ENCODE measurements around the gene NLGN1.
A peak's percentile ranks its signal among the peaks of the same experiment; 100 is the strongest.

Gene NLGN1

DNA sequence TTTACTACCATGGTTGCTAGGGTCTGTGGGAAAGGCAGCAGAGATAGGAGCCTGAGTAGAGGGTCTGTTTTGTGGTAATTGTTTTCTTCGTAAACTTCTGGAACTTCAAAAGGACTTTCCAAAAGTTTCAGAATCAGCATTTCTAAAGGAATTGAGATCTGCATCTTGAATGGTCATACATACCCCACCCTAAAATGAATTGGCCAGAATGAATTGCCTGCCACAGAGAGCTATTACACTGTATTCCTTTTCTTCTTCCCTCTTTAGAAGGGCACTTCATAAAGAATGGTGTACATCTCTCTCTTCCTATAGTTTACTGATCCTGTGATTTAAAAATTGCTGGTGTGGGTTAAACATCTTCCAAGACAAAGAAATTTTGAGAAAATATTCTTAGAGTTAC, 525.7 kb downstream of the NLGN1 start:
- no peak for DNase-seq

- no peak for DNase-seq
These were observed 532.7 kb downstream of the NLGN1 start for GRCh38 chr3:173930251-173930650.

GRCh38 chr3:173932624-173933023, 535.1 kb downstream of the NLGN1 start:
- peak; percentile 92 for DNase-seq

GRCh38 chr3:173933113-173933512, 535.6 kb downstream of the NLGN1 start:
- no peak for DNase-seq

GRCh38 chr3:173936316-173936715, 538.8 kb downstream of the NLGN1 start:
- no peak for DNase-seq

DNA sequence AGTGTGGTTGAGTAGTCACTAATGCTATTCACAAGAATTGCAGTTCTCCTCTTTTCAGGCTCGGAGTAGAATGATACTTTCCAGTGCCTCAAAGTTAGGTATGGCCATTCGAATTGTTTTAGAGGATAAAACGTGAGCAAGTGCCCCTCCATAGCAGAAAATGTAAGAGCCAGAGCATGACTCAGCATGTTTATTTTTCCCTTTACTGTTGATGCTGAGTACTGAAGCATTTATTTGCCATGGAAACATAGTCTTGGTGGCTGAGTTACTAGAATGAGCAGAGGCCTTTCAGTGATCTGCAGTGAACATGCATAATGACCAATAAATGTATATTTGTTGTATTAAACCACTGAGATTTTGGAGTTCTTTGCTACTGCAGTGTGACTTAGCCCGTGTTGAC, 540.6 kb downstream of the NLGN1 start:
- DNase-seq = peak; percentile 79

GRCh38 chr3:173938616-173939015, 541.1 kb downstream of the NLGN1 start:
- DNase-seq = no peak

DNA sequence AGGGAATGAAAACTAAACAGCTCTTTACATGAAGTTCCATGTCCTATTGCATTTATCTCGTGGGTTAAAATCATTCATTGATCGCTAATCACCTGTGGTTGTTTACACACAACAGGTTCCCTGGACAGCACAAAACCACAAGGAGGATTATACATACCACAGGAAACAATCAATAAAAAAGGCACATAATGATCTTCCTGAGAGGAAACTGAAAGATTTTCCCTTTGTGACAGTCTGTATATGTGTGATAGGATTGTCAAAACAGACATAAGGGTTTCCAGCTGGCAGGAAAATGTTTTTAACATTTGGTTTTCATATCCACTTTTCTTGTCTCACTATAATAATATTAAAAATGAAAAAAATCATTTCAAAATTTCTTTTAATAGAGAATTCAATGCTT, 541.8 kb downstream of the NLGN1 start:
- no peak for DNase-seq

DNA sequence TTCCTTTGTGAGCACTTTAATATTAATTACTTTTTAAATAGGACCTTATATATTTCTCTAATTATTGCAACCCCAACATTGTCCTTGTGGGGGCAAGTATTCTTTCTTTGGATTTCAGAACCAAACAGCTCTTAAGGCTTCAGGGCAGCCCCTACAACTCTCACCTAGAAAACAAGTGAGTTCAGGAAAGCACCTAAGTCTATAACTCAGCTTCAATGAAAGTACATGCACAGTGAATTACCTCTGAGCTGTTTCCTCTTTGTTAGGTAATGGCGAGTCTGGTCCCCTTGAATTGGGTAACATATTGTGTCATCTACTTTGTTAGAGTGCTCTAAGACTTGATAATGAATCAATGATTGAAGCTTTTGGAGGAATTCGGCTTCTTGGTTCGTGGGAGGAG, 545.7 kb downstream of the NLGN1 start:
- peak; percentile 72 for DNase-seq

DNA sequence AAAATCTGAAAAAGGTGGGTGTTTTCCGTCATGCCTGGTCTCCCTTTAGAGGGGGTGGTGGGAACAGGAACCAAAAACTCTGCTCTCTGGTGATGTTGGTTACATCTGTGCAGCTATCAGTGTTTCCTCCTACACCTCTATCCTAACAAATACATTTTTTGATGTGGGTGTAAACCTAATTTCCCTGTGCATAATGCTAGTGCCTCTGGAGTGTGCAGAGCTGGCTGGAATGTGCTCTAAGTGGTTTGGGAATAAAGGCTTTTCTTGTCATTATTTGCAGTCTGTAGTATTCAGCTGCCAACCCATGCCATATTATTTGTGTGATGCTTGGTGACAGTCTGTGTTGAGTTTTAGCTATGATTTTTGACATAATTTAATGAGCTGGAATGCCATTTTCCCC, 547.6 kb downstream of the NLGN1 start:
- DNase-seq = no peak

DNA sequence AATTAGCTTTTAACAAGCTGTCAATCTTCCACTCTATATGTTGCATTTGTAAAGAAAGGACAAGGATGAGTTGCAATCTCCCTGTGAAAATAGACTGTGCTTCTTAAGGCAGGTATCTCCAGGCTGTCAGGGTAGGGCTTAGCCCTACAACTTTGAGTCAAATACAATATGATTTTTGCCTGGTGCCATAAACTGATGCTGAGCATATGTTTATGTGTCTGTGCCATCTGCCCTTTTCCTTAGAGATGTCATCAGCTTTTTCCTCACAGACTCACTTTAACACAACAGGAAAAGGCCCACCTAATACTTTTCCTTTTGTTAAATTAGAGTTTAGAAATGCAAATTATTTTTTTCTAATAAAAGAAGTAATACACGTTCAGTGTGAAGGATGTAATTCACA, 548.3 kb downstream of the NLGN1 start:
- DNase-seq = no peak

GRCh38 chr3:173954647-173955046, 557.1 kb downstream of the NLGN1 start:
- no peak for DNase-seq

DNA sequence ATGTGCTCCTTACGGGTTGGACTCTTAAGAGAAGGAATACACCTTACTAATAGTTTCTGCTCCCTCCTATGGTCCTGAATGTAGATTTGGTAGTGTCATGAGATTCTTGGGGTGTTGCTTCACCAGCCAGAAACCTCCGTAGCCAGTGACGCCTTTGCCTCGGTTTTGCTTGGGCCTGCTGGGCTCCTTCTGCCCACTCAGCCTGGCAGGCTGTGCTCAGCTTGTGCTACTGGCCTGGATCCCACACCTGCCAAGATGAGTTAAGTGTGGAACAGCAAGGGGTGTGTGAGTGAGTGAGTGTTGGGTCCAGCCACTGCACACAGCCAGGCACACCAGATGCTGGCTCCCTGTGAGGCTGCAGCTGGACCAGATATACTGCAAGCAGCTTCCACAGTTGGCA, 560.1 kb downstream of the NLGN1 start:
- no peak for DNase-seq

DNA sequence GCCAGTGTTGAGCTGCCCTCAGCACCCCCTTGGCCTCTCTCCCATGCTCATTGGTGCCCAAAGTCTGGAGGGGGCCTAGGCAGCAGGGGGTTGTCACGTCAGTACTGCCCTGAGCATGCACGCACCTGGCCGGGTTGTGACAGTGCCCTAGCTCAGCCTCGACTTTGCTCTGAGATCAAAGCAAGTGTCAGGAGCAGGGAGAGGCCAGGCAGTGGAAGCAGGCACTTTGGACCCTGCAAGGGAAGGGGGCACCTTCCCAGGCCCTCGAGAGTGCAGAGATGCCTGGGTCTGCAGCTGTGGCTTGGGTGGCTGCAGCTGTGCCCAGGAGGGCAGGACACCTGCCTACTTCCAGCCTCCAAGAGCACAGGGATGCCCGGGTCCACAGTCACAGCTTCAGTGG, 561.3 kb downstream of the NLGN1 start:
- no peak for DNase-seq

- no peak for DNase-seq
These were observed 572.7 kb downstream of the NLGN1 start for GRCh38 chr3:173970281-173970680.

GRCh38 chr3:173976281-173976680, 578.7 kb downstream of the NLGN1 start:
- DNase-seq = no peak

GRCh38 chr3:173977747-173978146, 580.2 kb downstream of the NLGN1 start:
- no peak for DNase-seq

- no peak for DNase-seq
These were observed 585.8 kb downstream of the NLGN1 start for GRCh38 chr3:173983343-173983742.

DNA sequence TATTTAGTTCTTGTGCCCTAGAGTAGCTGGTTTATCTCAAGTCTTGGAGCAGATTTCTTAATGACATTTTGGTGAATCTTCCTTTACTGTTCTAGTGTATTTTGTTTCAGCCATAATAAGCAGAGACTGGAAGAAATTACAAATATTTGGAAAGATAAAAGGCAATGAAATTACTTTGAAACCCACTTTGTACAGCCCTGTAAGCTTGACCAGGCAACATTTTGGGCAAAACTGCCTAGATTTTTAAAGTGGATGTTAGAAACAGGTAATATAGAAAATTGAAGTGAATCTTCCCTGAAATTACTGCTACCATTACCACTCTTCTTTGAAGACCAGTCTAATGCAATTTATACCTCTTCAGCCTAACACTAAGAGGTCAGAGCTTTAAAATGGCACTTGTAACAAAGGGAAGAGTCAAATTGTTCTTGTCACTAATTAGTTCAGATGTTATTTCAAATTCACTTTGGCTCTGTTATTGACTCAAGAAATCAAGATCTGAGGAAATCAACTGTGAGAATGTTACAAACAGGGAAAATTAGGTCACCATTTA, 589.4 kb downstream of the NLGN1 start:
- no peak for DNase-seq

- no peak for DNase-seq
These were observed 591.4 kb downstream of the NLGN1 start for GRCh38 chr3:173988909-173989308.

DNA sequence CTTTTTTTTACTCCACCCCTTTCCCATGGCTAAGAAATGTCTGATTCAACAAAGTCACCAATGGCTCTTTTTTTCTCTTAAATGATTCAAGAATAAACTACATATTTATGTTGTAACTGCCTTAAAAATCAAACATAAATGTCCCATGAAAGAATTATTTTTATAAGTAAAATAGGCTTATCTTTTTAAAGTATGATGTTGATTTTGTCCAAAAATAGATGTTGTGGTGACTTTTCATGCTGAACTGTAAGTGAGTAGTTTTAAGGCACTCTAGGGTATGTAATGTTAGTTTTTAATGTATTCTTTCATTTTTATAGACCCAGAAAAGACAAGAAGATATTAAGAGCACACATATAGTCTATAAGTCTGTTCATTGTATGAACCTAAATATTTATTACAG, 594.9 kb downstream of the NLGN1 start:
- no peak for DNase-seq

- DNase-seq = no peak
These were observed 595.8 kb downstream of the NLGN1 start for GRCh38 chr3:173993299-173993698.

DNA sequence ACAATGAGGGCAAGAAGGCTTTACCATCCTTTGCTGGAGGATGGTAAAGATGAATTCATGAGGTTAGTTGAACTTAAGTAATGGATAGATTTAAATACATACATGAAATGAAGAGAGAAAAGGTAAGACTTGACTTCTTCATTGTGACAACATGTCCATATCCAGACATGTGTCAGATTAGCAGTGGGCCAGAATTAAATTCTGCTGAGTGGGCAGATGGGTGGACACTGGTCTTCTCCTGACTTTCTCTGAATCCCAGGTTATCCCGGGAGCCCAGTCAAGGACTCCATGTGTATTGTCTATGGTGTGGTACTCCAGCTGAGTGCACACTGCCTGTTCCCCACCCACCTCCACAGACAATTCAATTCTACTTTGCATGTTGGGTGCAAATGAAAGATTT, 603.1 kb downstream of the NLGN1 start:
- DNase-seq = no peak

- DNase-seq = no peak
These were observed 605.0 kb downstream of the NLGN1 start for GRCh38 chr3:174002543-174002942.

GRCh38 chr3:174010907-174011306, 613.4 kb downstream of the NLGN1 start:
- DNase-seq = no peak

DNA sequence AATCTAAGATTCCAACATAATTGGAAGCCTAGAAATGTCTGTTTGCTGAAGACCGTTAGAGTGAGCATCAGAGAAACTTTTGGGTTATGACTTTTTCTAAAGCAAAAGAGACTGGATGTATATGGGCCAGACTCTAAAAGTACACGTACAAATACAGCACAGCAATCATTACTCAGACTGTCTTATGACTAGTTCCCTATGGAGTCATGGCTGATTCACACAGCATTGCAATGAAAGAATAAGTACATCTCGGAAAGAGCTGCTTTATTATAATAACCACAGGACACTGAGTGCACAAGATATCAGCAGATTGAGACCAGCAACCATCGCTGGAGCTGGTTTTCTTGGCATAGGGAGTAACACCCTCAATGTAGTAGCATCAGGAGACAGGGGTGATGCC, 618.6 kb downstream of the NLGN1 start:
- DNase-seq = no peak
